ENCODE measurements around the gene HAO2.

Gene HAO2

GRCh38 chr1:119368554-119368953, at the start of gene HAO2:
Gene HAO2 (plus strand): TSS chr1:119368785. CDS start chr1:119381086, 12,301 bp downstream.
- DNase-seq (ENCODE audit: low spot score), result no peak
- no peak for TF ChIP-seq CTCF (IDR thresholded peaks at IDR 0.05; ENCODE audit: extremely low read depth, missing control alignments)

- TF ChIP-seq CTCF (IDR thresholded peaks at IDR 0.05; ENCODE audit: extremely low read depth, missing control alignments), result no peak
- DNase-seq (ENCODE audit: low spot score), result no peak
These were observed 48.5 kb upstream of the HAO2 start for GRCh38 chr1:119320100-119320499.

- no peak for DNase-seq (ENCODE audit: low spot score)
- TF ChIP-seq CTCF (IDR thresholded peaks at IDR 0.05; ENCODE audit: extremely low read depth, missing control alignments), result no peak
These were observed 46.7 kb upstream of the HAO2 start for GRCh38 chr1:119321666-119322419.

- peak; percentile 82 for DNase-seq (ENCODE audit: low spot score)
- no peak for TF ChIP-seq CTCF (IDR thresholded peaks at IDR 0.05; ENCODE audit: extremely low read depth, missing control alignments)
These were observed 45.2 kb upstream of the HAO2 start for GRCh38 chr1:119323216-119323982.

- no peak for TF ChIP-seq CTCF (IDR thresholded peaks at IDR 0.05; ENCODE audit: extremely low read depth, missing control alignments)
- no peak for DNase-seq (ENCODE audit: low spot score)
These were observed 44.4 kb upstream of the HAO2 start for GRCh38 chr1:119324198-119324597.

GRCh38 chr1:119326251-119326650, 42.3 kb upstream of the HAO2 start:
- DNase-seq (ENCODE audit: low spot score), result no peak
- TF ChIP-seq CTCF (IDR thresholded peaks at IDR 0.05; ENCODE audit: extremely low read depth, missing control alignments), result no peak

GRCh38 chr1:119327094-119327449, 41.5 kb upstream of the HAO2 start:
- no peak for TF ChIP-seq CTCF (IDR thresholded peaks at IDR 0.05; ENCODE audit: extremely low read depth, missing control alignments)
- no peak for DNase-seq (ENCODE audit: low spot score)
